HT-29 (cell line): Measurements from ENCODE around the gene RILP. TPM values are rescaled to one million over a fixed set of nuclear protein-coding genes. Genes with fewer than 3 reads are reported as not detected.

ENCODE experiments used
- DNase-seq: peaks from one replicate; pipeline ENCODE4 v3.0.0-alpha.2; 2015; ENCODE audit warnings: low spot score
- total RNA-seq: library from RNA; depleted of rRNA; stranded (reverse); fragments of >200 nt; shearing (Covaris generic); gene quantifications from 2 replicates; pipeline ENCODE4 v1.2.3, GENCODE V29; 2014

The RILP gene
- total RNA-seq, 1 experiment from 2014 or later: 13.3 TPM

DNA sequence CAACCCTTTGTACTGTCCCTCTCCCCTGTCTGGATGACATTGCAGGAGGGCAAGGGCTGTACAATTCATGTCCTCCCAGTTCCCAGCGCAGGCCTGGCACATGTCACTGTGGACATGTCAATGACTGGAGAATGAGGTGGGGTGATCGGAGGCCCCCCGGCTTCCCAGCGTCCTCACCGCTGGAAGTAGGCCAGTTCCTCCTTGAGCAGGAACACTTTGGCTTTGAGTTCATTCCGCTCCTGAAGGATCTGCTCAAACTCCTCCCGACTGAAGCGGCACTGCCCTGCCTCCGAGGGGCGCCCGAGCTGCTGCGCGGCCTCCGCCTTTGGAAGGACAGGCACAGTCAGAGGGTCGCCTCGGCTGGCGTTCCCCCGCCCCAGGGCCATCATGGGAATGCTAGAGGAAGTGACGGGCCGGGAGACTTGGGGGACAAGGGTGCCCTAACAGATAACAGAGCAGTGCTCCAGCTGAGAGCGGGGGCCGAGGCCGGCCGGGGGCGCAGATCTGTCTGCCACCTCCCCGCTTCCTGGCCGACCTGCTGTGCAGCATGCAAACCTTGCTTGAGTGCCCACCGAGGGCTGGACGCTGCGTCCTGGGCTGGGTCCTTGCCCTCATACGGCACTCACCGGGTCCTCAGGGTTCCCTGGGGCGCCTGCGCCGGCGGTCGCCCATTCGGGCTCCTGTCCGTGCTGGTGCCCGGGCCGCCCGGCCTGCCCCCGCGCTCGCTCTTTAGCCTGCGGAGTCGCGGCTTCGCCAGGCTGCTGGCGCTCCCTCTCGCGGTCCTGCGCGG lies 1.3 kb downstream of the RILP start:
- DNase-seq: no peak

DNA sequence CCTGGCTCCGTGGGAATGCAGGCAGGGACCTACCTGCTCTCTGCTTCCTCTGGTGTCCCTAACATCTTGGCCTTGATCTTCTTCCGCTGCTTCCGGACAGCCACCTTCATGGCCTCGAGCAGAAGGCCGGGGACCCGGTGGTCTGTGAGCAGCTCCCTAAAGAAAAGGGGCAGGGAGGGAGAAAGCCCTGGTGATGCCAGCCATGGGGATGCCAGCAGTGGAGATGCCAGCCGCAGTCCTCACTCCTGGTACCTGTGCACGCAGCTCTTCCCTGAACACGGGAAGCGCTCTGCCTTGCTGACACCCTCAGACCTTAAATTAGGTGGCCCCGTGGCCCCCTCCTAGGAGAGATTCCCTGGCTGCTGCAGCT lies 1.9 kb downstream of the RILP start:
- no peak for DNase-seq

DNA sequence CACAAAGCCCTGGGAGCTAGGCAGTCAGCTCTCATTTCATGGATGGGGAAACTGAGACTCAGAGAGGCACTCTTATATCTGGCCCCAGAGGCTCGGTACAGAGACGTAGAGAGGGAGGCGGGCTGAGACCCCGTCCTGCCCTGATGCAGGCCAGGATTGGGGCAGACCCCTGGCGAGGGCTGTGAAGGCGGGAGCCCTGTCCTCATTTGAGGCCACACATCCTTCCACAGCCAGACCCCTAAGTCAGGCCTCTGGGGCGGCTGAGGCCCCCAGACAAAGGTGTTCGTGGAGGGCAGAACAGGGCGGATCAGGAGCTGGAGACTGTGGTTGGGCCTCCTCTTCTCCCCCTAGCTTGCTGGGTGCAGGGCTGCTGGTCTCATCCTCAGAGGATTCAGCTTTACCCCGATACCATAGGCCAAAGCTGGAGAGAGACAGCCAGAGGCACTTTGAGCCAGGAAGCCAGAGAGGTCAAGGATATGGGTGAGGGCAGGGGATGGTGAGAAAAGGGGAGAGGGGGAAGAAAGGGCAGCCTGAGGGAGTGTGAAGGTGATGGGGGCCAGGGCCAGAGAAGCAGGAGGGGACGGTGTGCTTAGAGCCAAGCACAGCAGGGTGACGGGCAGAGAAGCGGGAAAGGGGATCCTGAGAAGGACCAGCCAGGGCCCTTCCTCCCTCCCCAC lies 3.3 kb downstream of the RILP start:
- DNase-seq: no peak

DNA sequence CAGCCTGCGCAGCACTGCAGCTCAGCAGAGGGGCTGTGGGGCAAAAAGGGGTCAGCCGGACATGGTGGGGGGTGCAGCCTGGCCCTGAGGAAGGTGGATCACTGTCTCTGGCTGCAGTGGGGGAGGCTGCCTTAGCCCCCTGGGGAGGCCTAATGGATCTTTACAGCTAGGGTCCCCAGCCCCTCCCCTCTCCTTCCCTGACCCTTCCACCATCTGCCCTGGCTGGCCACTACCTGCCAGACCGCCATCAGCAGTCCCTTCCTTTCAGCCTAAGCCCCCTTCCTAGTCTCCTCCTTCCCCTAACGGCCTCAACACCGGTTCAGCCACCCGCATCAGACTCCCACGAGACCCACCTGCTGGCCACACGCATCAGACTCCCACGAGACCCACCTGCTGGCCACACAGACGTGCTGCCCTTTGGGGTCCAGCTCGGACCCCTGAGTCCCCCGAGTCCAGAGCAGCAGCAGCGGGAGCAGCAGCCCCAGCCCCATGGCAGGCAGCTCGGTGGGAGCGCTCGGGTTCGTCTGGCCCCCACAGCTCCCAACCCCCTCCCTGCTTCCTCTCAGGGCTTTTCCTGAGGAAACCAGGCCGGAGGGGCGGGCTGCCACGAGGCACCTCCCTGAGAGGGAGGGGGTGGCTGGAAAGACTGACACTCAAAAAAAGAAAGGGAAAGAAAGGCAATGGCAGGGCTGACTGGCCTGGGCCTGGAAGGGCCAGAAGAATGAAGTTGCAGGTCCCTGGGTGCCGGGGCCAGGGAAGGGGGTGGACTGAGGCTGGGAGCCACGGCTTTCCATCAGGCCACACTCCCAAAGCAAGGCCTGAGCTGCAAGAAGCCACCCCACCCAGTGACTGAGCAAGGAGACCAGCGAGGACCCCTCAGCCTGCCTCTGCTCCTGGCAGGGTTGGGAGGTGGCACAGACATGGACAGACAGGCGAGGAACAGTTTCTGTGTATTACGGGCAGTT lies 4.2 kb downstream of the RILP start, which contains the start of gene SCARF1:
Gene SCARF1, minus strand, starts transcription at position 526 of the 965 bp plus-strand sequence. Its CDS starts 35 bp downstream, at position 491.
- no peak for DNase-seq

DNA sequence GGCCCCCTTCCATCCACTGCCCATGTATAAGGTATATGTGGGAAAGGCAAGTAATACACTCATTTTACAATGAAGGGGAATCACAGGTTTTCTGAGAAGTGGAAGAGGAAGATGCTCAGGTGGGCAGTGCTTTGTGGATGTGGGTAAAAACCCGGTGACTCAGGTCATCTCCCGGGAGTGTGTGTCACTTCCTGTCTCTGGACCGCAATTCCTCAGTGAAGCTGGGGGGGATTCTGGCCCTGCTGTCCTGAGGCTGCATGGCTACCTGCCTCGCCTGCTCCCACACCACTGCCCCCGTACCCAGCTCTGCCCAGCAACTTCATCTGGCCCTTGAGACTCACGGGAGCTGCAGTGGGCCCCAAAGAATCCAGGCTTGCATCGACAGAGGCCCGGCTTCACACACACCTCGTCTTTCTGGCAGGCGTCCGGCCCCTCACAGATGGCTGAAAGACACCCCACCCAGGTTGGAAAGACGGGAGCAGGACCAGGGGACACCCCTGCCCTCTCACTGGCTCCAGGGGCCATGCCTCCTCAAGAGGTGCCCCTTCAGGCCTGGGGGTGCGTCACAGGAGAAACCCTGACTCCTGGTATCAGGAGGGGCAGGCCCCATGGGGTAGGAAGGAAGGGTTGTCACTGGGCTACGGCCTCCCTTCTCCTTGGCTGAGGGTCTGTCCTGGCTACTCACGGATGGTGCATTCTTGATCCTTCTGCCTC lies 5.0 kb downstream of the RILP start:
- no peak for DNase-seq

DNA sequence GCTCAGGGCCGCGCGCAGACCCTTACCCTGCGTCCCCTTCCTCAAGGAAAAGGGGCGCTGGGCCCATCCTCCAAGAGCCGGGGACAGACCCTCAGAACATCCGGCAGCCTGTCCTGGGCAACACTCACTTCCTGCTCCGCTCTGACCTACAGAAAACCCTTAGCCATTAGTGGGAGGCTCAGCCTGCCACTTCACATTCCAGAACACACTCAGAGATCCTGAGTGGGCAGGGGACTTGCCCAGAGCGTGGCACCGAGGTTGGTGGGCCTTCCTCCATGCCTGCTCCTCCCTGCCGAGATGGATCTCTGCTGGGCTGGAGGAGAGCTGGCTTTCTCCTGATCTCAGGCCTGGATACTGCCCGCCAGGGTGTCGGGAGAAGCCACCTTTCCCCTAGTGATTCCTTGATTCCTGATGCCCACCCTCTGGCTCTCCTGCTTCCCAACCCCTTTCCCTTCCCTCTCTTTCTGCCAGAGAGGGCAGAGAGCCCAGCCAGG lies 5.6 kb downstream of the RILP start:
- DNase-seq: peak; percentile 25

DNA sequence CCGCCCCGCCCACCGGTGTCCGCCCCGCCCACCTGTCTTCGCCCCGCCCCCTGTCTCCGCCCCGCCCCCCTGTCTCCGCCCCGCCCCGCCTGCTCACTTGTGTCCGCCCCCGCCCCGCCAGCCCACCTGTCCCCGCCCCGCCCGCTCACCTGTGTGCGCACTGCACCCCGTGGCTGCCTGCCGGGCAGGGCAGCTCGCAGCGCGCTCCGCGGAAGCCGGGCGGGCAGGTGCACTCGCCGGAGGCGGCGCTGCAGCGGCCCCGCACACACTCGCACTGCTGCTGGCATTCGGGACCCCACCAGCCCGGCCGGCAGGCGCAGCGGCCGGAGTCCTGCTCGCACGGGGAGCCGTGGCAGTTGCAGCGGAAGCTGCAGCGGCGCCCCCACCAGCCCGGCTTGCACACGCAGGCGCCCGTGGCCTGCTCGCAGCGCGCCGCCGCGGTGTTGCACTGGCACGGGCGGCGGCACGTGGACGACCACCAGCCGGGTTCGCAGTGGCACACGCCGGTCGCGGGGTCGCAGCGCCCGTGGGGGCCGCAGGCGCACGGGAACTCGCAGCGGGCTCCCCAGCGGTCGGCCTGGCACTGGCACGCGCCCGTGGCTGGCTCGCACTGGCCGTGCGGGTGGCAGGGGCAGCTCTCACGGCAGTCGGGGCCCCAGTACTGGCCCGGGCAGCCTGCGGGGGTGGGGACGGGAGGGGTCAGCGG lies 6.2 kb downstream of the RILP start:
- peak; percentile 64 for DNase-seq

DNA sequence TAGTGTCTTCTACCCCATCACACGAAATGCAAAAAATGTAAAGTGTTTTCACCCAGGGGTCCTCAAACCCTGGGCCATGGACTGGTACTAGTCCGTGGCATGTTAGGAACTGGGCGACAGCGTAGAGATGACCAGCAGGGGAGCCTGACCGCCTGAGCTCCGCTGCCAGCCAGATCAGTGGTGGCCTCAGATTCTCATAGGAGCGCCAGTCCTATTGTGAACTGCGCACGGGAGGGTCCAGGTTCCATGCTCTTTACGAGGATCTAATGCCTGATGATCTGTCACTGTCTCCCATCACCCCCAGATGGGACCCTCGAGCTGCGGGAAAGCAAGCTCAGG lies 8.6 kb downstream of the RILP start:
- no peak for DNase-seq

DNA sequence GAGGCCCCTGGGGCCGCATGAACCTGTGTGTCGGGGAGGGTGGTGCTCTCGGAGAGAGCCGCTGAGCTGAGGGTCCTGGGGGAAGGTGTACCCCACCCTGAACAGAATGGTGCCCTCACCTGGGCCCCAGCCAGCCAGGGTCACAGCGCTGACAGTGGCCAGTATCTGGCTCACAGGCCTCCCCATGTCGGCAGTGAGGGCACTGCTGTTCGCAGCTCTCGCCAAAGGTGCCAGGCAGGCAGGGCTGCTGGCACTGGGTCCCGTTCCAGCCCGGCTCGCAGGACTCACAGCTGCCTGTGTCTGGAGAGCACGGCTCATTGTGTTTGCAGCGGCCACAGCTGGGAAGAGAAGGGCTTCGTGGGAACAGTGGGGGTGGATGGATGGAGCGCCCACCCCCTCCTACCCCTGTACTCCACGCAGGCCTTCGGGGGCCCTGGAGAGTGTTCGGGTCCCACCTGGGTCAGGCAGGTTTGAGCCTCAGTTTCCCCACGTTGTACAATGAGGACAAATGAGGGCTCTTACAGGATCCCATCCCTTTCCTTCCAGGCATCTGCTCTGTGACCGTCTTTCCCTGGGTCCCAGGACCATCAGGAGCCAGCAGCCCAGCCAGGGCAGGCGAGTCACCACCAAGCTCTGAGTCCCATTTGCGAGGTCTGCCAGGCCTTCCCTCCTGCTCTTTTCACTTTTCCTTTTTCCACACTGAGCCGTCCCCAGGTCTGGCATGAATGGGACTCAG lies 9.2 kb downstream of the RILP start:
- DNase-seq: no peak

DNA sequence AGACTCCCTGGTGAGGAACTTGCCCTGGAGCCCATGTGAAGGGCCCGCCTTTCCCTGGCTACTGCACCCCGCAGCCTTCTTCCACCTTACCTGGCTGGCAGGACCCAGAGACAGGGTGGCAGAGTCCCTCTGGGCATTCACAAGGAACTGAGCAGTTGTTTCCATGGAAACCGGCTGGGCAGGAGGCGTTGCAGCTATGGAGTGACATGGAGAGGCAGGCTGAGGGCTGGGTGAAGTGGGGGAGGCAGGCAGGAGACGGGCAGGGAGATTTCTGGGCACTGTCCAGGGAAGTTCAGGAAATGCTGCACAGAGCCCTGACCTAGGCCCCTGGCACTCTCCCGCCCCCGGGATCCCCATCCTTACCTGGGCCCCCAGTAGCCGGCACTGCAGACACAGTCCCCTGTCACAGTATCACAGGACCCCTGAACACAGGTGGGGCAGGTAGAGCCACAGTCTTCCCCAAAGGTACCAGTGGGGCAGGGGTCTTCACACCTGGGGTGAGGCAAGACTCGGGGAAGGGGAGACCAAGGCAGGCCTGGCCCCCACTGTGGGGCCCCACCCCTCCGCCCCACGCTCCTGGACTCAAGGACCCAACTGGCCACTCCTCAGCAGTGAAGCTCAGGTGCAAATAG lies 10.0 kb downstream of the RILP start:
- DNase-seq: no peak

DNA sequence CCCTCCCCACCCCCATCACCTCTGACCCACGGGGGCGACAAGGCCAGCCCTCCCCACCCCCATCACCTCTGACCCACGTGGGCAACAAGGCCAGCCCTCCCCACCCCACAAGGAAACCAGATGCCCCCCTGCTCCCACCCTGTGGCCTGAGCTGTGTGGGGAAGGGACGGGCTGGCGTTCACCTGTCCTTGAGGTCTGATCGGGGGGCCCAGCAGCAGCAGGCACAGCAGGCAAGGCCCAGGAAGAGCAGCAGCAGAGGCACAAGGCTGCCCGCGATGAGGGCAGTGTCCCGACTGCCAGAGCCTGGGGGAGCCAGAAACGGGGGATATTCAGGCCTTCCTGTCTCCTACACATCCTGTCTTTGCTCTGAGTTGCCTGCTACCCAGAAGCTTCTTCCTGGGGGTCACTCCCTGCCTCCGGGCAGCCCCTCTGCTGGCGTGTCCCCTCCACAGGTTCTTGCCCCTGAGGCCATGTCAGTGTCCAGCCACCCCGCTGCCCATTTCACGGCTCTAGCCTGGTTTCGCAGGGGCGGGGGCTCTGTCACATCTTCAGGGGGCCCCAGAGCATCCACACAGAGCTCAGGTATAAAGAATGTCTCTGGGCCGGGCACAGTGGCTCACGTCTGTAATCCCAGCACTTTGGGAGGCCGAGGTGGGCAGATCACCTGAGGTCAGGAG lies 10.9 kb downstream of the RILP start:
- DNase-seq: no peak

DNA sequence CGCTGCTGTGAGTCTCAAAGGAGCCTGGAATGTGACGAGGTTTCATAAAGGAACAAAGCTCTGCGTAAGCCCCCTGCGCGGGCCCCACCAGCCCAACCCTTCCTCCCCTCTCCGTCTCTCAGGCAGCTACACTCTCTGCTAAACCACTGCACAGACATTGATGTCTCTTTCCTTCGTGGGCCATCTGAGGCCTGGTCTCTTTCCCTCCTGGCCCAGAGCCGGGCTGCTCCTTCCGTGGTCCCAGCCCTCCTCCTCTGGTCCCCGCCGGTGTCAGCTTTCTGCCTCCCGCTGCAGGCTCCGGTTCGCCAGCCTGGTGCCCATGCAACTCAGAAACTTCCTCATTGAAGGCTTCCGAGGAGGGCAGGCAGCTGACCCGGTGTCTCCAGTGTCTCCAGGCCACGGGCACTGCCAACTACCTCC lies 11.5 kb downstream of the RILP start:
- DNase-seq: no peak

DNA sequence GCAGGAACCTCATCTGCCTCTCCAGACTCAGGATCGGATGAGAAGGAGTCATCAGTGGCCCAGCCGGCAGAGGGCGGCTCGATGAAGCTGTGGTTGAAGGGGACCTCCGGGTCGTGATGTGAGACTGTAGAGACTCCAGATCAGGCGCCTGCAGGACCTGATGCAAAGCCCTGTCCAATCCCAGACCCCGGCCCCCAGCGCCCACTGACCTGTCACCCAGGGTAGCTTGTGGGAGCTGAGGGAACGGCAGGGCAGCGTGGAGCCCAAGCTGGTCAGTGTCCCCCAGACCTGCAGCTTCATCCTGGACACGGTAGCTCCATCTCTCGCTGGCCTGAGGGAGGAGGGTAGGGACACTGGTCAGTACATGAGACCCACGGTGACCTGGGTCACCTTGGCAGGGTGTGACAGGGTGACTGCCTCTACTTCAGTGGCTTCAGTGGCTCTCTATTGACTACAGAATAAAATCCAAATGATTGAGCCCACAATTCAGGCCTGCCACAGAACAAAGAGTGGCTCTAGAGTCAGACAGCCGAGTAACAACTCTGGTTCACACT lies 12.9 kb downstream of the RILP start:
- DNase-seq: no peak

DNA sequence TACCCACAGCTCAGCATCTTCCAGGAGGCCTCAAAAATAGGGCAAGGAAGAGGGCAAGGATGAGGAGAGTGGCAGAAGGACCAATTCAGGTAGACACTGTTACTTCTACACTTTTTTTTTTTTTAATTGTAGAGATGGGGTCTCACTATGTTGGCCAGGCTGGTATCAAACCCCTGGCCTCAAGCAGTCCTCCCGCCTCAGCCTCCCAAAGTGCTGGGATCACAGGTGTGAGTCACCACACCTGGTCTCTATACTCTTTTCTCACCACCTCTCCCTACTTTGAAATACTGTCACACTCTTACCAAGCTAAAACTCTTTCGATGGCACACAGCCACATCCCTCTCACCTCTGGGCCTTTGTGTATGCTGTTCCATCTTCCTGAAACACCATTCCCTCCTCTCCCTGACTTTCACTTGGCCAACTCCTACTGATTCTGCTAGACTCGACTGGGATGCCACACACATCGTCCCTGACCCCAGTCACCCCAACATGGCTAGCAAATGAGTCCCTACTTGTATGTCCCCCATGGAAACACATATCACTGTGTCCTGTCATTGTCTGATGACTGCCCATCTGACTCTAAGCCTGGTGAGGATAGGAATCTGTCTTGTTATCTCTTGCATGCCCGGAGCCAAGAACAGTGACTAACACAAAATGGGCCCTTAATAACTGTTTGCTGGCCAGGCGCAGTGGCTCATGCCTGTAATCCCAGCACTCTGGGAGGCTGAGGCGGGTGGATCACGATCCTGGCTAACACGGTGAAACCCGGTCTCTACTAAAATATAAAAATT lies 13.8 kb downstream of the RILP start:
- DNase-seq: no peak

DNA sequence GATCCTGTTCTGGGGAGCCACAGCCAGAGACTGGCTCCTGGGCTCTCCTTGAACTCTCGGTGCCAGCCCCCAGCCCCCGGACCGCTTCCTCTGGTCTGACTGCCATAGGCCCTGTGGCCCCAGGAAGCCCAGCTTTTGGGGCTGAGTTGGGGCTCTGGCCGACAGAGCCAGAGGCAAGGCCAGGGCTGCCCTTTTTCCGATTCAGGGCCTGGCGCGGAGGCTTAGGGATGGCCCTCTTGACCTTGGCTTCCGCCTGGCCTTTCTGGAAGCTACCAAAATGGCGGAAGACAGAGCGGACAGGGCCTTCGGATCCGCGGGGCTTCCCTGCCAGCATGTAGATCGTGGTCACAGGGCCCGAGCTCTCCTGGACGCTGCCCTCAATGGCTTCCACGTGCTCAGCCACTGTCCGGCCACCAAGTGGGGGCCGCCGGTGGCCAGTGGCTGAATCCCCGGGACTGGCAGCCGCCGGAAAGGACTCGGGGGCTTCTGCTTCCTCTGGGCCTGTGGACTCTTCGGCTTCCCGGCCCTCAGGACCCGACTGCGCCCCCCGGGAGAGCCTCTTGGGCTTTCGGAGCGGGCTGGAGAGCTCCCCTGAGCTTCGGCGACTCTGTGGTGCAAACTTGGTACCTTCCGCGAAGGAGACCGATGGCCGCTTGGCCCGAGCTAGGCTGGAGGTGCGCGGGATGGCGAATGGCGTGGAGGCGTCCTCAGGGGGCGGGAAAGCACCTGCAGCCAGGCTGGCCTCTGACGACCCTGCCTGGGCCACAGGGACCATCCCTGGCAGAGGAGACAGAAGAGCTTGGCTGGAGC lies 14.6 kb downstream of the RILP start:
- DNase-seq: no peak

DNA sequence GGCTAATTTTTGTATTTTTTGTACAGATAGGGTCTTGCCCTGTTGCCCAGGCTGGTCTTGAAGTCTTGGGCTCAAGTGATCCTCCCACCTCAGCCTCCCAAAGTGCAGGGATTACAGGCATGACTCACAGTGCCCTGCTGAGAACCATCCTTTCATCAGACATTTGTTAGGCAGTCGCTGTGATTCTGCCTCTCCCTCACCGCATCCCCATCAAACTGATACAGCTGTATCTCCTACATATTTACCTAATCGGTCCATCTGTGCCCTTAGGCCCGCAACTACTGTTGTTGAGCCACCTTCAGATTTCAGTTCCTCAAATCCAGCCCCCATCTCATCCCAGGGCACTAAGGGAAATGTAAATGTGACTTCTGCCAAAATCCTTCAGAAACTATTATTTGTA lies 19.0 kb downstream of the RILP start:
- DNase-seq: no peak
